ENCODE measurements around the gene GRK6.

GRK6 gene

GRCh38 chr5:177487975-177488374 is 61.5 kb downstream of the GRK6 start:
- no peak for DNase-seq (ENCODE audit: low read depth)

- DNase-seq (ENCODE audit: low read depth) = no peak
These were observed 62.7 kb downstream of the GRK6 start for GRCh38 chr5:177489119-177489716.

GRCh38 chr5:177490311-177490991 is 64.0 kb downstream of the GRK6 start:
- no peak for DNase-seq (ENCODE audit: low read depth)

- no peak for DNase-seq (ENCODE audit: low read depth)
These were observed 64.5 kb downstream of the GRK6 start for GRCh38 chr5:177490992-177491391.

GRCh38 chr5:177491429-177491945 is 65.0 kb downstream of the GRK6 start:
- no peak for DNase-seq (ENCODE audit: low read depth)

GRCh38 chr5:177491983-177492746 is 65.7 kb downstream of the GRK6 start:
- DNase-seq (ENCODE audit: low read depth) = no peak
